ENCODE measurements around the gene PVALB.

The PVALB gene, protein sequence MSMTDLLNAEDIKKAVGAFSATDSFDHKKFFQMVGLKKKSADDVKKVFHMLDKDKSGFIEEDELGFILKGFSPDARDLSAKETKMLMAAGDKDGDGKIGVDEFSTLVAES

DNA sequence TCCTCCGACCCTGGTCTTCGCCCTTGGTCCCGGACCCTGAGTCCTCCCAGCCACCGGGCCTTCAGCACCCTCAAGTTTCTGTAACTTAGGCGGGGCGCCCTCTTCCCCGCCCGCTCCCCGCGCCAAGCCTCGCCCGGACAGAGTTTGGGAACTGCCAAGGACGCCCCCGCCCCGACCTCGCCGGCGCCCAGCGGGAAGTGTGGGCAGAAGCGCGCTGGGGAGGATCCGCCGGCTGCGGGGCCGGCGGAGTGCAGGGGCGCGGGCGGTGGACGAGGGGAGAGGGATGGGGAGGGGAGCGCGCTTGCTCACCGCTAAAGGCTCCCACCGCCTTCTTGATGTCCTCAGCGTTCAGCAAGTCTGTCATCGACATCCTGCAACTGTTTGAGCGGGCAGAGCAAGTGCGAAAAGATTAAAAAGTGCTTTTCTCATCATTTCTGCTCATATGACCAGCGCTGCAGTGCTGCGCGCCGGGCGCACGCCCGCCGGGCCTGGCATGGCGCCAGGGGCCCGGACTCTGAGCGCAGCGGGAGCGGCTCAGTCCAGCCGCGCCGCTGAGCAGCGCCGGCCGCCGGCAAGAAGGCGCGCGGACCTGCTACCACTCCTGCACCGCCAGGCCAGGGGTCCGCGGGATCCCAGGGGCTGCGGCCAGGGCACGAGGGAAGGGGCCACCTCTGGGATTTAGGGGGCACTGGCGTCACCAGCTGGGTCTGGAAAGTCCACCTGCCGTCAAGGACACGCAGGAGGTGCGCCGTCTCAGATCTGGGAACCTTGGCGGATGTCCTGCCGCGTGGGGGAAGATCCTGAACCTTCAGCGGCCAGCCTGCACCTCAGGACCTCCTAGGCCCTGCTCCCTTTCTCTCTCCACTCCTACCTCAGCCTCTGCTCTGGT is at the start of gene PVALB:
TSS of gene PVALB (minus strand) at position 400 of the 889 bp plus-strand sequence. CDS start at position 370, 30 bp downstream.
- DNase-seq, result no peak

DNA sequence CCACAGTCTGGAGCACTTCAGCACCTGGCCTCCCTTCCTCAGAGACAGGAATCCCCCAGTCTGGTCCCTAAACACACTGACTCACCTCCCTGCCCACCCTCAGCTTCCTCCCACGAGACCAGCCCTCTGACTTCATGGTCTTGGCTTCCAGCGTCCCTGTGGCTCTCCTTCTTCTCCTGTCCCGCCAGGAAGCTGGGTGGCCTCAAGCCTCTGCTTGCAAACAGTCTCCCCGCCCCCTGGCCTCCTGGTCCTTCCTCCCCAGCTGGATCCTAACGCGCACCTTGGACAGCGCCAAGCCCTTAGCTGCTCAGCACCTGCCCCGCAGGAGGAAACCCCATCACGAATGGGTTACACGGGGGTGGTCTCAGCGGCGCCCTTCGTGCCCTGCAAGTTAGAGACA is 48.5 kb upstream of the PVALB start:
- no peak for DNase-seq

DNA sequence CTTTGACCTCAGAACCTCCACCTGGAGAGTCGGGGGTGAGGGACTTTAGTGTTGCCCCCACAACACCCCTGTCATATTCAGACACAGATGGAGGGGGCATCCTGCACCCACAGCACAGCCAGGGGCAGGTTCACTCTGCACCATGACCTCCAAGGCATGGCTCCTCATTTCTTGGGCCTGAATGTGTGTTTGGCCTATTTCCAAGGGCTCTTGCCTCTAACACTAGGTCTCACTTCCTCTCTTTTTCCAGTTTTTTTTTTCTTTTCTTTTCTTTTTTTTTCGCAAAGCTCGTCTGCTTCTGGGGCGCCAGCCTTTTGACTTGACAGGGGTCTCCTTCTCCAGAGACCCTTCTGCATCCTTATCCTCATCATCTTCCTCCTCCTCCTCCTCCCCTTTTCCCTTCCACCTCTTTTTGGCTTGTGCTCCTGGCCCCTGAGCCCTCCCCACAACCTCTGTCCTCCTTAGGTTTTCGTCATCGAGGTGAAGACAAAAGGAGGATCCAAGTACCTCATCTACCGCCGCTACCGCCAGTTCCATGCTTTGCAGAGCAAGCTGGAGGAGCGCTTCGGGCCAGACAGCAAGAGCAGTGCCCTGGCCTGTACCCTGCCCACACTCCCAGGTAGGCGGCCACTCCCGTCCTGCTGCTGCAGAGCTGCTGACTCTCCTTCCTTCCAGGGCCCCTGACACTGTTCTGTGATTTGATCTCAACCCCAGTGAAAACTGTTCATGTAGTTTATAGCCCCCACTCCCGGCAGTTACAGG is 47.8 kb upstream of the PVALB start:
- DNase-seq, result no peak

DNA sequence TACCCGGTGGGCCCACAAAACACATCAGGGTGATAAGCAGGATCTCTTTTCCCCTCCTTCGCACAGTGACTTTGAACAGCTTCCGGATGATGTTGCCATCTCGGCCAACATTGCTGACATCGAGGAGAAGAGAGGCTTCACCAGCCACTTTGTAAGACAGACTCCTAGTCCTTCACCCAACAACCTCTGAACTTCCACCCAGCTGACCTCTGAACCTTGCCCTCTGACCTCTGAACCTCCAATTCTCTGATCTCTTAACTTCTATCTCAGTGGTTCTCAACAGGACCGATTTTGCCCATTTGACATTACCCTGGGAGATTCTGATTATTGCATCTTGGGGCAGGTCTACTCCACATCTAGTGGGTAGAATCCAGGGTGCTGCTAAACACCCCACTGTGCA is 47.1 kb upstream of the PVALB start:
- no peak for DNase-seq

DNA sequence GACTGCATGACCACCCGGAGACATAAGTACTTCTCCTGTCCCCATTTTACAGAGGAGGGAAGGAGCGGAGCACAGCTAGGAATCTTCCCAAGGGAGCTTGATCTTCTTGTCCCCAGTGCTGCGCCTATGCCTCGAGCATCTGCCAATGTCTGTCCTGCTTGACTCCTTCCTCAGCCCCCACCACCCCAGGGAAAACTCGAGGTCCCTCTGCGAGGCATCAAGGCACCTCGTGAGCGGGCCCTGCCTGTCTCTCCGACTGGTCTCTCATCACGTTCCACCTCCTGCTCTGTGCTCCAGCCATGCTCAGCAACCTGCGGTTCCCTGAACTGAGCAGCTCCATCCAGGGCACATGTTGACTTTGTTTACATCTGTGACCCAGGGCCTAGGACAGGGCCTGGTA is 46.4 kb upstream of the PVALB start:
- DNase-seq, result no peak

DNA sequence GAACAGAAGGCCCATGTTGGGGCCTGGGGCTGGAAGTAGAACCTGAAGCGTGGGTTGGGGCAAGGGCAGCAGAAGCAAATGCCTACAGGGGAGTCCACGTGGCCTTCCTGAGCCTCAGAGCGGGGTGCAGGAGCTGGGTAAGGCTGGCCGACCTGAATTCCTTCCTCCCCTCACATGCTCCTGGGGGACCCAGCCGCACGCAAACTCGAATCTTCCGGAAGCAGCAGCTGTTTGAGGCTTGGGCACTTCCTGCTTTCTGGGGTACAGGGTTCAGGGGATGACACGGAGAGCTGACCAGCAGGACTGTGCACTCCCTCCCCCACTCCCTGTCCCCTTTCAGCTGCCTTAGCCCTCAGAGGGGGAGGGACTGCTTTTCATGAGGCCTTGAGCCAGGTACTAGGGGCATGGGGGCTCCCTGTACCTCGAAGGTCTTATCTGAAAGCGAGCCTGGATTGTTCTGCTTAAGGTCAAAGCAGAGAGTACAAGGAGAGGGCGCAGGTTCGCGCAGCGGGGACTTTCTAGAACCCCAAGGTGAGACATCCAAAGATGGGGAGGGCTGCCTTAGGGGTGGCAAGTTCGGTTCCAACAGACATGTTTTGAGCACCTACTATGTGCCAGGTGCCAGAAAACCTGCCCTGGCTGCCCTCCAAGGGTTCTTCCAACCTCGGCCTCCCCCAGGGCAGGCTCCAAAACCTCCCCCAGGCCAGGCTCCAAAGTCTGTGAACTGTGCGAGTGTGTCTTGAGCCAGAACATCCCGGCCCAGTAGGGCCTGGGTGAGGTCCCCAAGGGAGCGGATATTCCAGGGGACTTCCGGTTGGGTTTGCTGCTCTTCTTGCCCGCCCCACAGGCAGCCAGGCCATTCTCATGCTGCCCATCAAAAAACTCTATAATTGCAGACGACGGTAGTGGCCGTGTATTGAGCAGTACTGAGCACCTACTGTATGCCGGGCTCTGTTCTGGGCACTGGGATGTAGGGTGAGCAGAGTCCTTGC is 45.7 kb upstream of the PVALB start:
- peak; percentile 7 to 25 for DNase-seq

DNA sequence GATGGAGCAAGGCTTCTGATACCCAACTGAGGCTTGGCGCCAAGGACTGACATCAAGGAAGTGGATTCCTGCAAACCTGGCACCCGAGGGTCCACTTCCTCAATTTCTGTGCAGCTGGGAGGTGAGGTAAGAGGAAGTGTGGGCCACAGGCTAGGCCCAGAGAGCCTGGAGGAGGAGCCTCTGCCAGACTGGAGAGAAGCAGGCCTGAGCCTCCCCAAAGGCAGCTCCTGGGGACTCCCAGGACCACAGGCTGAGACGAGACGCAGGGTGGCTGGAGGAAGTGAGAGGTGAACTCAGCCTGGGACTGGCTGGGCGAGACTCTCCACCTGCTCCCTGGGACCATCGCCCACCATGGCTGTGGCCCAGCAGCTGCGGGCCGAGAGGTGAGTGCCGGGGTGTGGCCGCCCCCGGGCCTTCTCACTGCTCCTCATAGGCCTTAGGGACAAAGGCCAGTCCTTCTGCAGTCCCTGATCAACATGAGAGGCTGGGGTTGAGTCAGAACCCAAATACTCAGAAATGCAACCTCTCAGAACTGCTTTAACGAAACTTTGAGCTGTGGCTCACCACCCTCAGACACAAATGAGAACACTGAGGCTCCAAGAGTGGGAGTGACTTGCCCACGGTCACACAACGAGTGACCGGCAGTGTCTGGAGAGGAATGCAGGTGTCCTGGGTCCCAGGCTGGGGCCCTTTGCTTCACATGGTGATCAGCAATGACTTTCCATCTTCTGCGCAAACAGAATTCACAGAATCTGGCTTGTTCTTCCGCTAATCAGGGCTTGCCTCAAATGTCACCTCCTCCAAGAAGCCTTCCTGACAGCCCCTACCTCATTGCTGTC is 44.2 kb upstream of the PVALB start, which contains the start of gene NCF4:
TSS of gene NCF4 (plus strand) at position 186 of the 839 bp plus-strand sequence. CDS start at position 352, 166 bp downstream.
- peak; percentile 52 to 85 for DNase-seq

DNA sequence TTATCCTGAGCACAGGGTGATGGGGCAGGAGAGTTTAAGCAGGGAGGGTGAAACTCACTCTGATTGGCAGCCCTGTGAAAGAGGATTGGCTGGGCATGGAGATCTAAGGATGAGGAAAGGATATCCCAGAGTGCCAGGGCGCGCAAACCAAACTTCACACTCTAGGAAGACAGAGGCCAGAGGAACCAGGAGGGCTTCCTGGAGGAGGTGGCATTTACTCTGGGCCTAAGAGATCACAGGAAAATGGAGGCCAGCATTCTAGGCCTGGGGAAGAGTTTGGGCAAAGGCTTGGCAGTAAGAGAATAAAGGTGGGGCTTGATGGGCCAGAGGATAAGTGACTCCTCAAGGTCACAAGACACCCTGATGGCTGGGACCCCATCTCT is 43.6 kb upstream of the PVALB start:
- no peak for DNase-seq

DNA sequence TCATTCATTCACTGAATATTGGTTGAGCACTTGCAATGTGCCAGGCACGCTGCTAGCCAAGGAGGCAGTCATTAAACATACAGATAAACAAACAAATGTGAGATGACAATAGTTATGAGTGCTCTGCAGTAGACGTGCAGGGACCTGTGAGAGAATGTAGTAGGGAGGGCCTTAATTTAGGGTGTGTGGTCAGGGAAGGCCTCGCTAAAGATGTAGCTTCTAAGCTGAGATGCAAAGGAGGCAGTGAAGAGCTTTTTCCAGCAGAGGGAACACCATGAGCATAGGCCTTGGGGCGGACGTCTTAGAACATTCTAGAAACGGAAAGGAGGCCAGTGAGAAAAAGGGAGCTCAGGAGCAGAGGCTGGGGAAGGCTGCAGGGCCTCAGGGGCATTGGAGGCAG is 43.2 kb upstream of the PVALB start:
- no peak for DNase-seq

DNA sequence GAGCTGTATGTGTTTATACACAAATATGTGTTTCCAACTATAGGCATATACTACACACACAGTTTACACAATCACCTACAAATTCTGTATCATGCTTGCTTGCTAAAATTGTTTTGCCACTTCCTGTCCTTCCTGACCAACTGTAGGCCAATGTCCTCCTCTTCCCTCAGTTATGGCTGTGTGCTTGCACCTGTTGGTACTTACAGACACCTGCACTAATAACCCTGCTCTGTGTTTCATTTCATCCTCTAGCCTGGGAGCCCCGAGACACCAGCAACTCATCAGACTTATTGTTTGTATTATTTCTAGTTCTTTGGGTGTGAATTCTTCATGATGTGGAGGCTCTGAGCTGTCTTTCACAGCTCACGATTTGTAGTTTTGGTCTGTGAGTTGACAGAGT is 42.1 kb upstream of the PVALB start:
- no peak for DNase-seq

DNA sequence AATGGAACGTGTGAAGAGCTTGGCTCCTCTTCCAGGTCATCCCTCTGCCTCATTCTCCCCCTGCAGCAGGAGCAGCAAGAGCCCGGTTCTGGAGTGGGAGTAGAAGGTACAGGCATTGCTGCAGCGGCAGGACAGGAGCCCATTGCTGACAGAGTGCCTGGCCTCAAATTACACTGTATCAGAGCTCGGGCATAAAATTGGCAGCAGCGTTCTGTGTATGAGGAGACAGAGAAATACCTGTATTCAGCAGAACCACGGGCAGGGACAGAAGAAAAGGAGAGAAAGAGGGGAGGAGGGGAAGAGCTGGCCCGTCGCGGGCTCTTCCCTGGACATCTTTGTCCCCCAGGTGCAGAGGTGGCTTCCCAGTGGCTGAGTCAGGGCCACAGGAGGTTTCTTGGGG is 41.3 kb upstream of the PVALB start:
- no peak for DNase-seq

DNA sequence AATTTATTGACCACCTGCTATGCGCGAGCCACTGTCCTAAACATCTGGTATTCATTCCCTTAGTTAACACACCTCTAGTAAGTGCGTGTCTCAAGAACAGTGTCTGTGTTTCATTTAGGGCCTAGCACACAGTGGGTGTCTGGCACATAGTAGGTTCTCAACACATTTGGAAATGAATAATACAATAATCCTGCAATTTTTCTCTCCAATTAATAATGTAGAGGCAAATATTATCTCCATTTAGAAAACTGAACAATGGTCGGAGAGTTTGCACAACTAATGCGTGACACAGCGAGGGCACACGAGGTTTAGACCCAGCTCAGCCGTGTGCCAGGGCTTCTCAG is 39.9 kb upstream of the PVALB start:
- no peak for DNase-seq

DNA sequence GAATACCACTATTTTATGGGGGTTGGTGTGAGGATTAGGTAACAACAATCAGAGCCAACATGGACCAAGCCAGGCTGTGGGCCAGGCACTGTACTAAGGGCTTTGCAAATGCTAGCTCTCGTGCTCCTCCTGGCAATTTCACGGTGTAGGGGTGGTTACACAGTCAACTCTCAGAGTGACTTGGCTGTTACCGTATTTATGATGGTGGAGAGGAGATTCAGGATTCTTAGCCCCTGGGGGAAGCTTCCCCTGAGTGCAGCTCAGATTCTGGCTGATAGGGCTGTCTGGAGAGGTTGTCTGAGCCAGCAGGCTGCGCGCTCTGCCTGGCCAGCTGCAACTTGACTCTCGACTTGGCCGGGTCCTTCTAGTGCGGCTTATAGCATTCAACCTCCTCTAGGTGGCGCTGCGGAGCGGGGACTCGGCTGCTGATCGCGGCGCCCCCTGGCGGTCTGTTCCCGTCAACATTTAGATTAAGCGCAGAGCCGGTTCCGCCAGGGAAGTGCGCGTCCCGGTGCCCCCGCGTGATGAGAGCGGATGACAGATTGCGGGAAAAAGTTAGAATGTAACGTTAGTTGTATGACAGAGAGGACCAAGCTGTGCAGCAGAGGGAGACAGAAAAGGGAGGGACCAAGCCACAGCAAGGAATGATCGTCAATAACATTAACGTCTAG is 39.4 kb upstream of the PVALB start:
- DNase-seq, result peak; percentile 88 to 90

DNA sequence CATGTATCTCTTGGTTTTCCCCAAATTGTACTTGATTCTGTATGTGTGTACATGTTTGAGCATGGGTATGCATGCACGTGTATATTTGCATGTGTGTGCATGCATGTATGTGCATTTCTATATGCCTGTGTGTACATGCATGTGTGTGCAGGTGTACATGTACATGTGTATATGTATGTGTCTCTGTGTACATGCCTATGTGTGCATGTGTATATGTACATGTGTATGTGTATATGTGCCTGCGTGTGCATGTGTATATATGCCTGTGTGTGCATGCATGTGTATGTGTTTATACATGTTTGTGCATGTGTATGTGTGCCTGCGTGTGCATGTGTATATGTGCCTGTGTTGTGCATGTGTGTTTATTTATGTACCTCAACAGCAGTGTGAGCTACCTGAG is 38.6 kb upstream of the PVALB start:
- no peak for DNase-seq

DNA sequence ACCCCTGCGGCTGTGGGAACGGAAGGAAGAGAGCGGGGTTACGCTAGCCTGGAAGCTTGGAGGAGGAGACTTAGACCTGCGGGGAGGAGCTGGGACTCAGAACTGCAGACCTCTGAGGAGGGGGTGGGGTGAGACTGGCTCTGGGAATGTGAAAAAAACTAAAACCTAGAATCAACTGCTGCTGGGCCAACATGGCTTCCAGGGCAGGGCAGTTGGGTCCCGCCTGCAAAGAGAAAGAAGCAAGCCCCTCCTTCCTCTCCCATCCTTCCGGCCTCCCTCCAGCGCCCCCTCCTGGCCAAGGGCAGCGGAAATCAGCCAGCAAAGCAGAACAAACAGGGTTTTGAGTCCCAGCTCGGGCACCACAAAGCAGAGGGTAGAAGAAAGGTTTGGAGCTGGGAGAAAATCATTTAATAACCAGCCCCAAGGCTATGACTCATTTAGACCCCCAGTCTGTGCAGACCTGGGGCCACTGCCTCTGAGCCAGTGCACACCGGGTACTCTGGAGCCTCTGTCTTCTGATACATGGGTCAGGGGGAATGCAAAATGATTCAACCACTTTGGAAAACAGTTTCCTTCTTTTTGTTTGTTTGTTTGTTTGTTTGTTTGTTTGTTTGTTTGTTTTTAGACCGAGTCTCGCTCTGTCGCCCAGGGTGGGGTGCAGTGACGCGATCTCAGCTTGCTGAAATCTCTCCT is 36.7 kb upstream of the PVALB start:
- peak; percentile 88 to 90 for DNase-seq

DNA sequence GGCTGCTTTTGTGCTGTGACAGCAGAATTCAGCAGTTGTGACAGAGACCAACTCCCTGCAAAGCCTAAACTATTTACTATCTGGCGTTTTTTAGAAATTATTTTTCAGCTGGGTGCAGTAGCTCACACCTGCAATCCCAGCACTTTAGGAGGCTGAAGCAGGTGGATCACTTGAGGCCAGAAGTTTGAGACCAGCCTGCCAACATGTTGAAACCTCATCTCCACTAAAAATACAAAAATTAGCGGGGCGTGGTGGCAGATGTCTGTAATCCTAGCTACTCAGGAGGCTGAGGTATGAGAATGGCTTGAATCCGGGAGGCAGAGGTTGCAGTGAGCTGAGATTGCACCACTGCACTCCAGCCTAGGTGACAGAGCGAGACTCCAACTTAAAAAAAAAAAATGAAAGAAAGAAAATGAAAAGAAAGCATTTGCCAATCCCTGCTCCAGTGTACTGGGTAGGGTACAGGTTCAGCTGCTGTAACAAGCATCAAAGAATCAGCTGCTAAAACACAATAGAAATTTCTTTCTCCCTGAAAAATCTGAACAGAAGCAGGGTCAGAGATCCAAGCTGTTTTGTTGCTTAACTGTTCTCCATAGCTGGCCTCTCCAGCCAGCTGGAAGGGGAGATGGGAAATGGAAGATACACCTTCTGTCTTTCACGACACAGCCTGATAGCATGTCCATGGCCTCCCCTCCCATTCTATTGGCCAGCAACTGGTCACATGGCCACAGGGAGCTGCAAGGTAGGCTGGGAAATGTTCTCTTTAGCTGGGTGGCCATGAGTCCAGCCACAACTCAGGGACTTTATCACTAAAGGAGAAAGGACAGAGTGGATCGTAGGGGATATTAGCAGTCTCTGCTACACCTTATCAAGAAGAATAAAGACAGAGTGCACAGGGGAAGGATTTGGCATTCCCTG is 35.5 kb upstream of the PVALB start:
- no peak for DNase-seq

DNA sequence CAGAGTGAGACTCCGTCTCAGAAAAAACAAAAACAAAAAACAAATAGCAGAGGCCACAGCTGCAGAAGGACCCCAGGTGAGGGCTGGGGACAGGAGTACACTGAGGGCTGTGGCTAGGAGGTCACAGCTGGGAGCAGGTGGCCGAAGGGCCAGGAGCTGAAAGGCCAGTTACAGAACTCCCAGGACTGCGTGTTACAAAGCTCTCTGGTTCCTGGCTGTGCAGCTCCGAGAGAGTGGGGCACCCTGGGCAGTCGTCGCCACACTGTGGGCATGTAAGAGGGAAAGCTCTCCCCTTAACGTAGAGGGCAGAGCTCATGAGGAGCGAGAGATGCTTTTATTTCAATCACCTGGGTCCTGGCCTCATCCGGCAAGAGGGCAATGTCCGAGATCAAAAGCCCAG is 33.8 kb upstream of the PVALB start:
- no peak for DNase-seq

DNA sequence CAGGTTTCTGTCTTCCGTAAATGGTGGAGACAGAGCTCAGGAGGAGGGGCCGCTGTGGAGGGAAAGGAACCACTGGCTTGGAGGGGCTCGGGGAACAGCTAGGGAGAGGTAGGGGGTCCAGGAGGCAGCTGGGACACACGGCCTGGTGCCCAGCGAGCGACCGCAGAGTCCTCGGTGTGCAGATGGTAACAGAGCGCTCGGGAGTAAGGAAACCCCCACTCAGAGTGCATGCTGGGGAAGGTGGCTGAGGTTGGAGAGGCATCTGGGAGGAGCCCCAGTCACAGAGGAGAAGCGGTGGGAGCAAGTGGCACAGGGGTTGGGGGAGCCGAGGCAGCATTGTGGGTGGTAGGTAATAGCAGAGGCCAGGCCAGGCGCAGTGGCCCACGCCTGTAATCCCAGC is 33.2 kb upstream of the PVALB start:
- no peak for DNase-seq

DNA sequence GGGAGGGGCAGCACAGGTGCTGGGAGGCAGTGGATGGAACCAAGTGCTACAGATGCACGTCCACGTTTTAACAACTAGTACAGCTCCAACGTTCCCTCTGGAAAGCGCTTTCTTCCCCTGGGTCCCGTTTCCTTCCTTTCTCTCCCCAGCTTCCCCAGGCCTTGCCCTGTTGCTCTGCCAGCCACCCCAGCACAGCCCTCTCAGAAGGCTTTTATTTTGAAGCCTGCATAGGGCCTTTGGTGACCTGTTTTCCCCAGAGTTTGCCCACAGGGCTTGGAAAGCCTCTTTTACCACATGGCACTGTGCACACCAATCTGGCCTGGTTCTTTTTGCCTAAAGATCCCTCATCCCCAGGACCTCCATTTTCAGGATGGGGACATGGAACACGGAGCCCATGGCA is 30.1 kb upstream of the PVALB start:
- no peak for DNase-seq

All from CD4-positive, alpha-beta T cell treated with Interleukin-4 for 1 hour (primary cell).